ENCODE measurements around the gene CALB2. TPM values are rescaled to one million over a fixed set of nuclear protein-coding genes. Genes with fewer than 3 reads are reported as not detected.
"Not testable (repeated sequence)": the region's sequence is repeated elsewhere in the genome, so short reads cannot be mapped to it uniquely, and the experiment has no call there.

The CALB2 gene
- polyA plus RNA-seq, 1 donor from 2014 or later: 1.1 TPM

- TF ChIP-seq POLR2AphosphoS5 (IDR thresholded peaks at IDR 0.05) (no peak), MXI1 (conservative IDR thresholded peaks at IDR 0.05; ENCODE audit: poor library complexity, severe bottlenecking) (no peak), RAD21 (conservative IDR thresholded peaks at IDR 0.05) (no peak), EZH2 (IDR thresholded peaks at IDR 0.05; ENCODE audit: borderline replicate concordance, insufficient read depth, low read length, poor library complexity, severe bottlenecking) (no peak), SMC3 (conservative IDR thresholded peaks at IDR 0.05; ENCODE audit: poor library complexity) (no peak), EP300 (conservative IDR thresholded peaks at IDR 0.05; ENCODE audit: poor library complexity, severe bottlenecking) (no peak), TAF1 (IDR thresholded peaks at IDR 0.05; ENCODE audit: low read depth) (no peak), REST (IDR thresholded peaks at IDR 0.05; ENCODE audit: borderline replicate concordance) (no peak)
- TF ChIP-seq, protein P1, sequence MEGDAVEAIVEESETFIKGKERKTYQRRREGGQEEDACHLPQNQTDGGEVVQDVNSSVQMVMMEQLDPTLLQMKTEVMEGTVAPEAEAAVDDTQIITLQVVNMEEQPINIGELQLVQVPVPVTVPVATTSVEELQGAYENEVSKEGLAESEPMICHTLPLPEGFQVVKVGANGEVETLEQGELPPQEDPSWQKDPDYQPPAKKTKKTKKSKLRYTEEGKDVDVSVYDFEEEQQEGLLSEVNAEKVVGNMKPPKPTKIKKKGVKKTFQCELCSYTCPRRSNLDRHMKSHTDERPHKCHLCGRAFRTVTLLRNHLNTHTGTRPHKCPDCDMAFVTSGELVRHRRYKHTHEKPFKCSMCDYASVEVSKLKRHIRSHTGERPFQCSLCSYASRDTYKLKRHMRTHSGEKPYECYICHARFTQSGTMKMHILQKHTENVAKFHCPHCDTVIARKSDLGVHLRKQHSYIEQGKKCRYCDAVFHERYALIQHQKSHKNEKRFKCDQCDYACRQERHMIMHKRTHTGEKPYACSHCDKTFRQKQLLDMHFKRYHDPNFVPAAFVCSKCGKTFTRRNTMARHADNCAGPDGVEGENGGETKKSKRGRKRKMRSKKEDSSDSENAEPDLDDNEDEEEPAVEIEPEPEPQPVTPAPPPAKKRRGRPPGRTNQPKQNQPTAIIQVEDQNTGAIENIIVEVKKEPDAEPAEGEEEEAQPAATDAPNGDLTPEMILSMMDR (IDR thresholded peaks at IDR 0.05; ENCODE audit: poor library complexity, severe bottlenecking): no peak
- no peaks in the 10 kb centered on the region for H3K9me3 ChIP-seq (ENCODE audit: low read length)
- no peak overlapping the region for H3K4me2 ChIP-seq (ENCODE audit: low read length)
- peak overlapping the region; percentile 26 for H3K27ac ChIP-seq (ENCODE audit: low read length)
- H3K79me2 ChIP-seq (replicated peaks; ENCODE audit: insufficient read depth, low read length): no peaks in the 10 kb centered on the region
- H4K20me1 ChIP-seq (ENCODE audit: insufficient read depth): no peaks in the 10 kb centered on the region
- no peaks in the 10 kb centered on the region for H3K36me3 ChIP-seq (ENCODE audit: insufficient read depth, low read length)
- H3K9ac ChIP-seq (ENCODE audit: low read length): no peak overlapping the region
- no peaks in the 10 kb centered on the region for H3K9me2 ChIP-seq (ENCODE audit: insufficient read depth, low read length)
- H3K27me3 ChIP-seq (ENCODE audit: insufficient read depth, low read depth, low read length): peaks cover 7% of the 10 kb centered on the region
- H3K4me3 ChIP-seq (ENCODE audit: low read length): no peak overlapping the region
- no peaks in the 10 kb centered on the region for H3F3A ChIP-seq (ENCODE audit: insufficient read depth, low read length, poor library complexity, severe bottlenecking)
- H2AFZ ChIP-seq (ENCODE audit: low read depth, low read length): no peak overlapping the region
Measured at GRCh38 chr16:71354156-71354555, 4.4 kb upstream of the CALB2 start.

- no peaks in the 10 kb centered on the region for H3F3A ChIP-seq (ENCODE audit: insufficient read depth, low read length, poor library complexity, severe bottlenecking)
- H3K79me2 ChIP-seq (replicated peaks; ENCODE audit: insufficient read depth, low read length): no peaks in the 10 kb centered on the region
- H4K20me1 ChIP-seq (ENCODE audit: insufficient read depth): no peaks in the 10 kb centered on the region
- no peak overlapping the region for H3K4me2 ChIP-seq (ENCODE audit: low read length)
- H3K9me3 ChIP-seq (ENCODE audit: low read length): no peaks in the 10 kb centered on the region
- no peak for TF ChIP-seq REST (IDR thresholded peaks at IDR 0.05; ENCODE audit: borderline replicate concordance)
- TF ChIP-seq POLR2AphosphoS5 (IDR thresholded peaks at IDR 0.05): no peak
- TF ChIP-seq SMC3 (conservative IDR thresholded peaks at IDR 0.05; ENCODE audit: poor library complexity): no peak
- no peak for TF ChIP-seq TAF1 (IDR thresholded peaks at IDR 0.05; ENCODE audit: low read depth)
- no peak for TF ChIP-seq RAD21 (conservative IDR thresholded peaks at IDR 0.05)
- no peak for TF ChIP-seq EP300 (conservative IDR thresholded peaks at IDR 0.05; ENCODE audit: poor library complexity, severe bottlenecking)
- TF ChIP-seq EZH2 (IDR thresholded peaks at IDR 0.05; ENCODE audit: borderline replicate concordance, insufficient read depth, low read length, poor library complexity, severe bottlenecking): no peak
- no peak for TF ChIP-seq MXI1 (conservative IDR thresholded peaks at IDR 0.05; ENCODE audit: poor library complexity, severe bottlenecking)
- TF ChIP-seq, protein P1 (IDR thresholded peaks at IDR 0.05; ENCODE audit: poor library complexity, severe bottlenecking): no peak
- no peak overlapping the region for H3K9ac ChIP-seq (ENCODE audit: low read length)
- no peak overlapping the region for H3K4me3 ChIP-seq (ENCODE audit: low read length)
- H3K27me3 ChIP-seq (ENCODE audit: insufficient read depth, low read depth, low read length): peaks cover 17% of the 10 kb centered on the region
- H2AFZ ChIP-seq (ENCODE audit: low read depth, low read length): no peak overlapping the region
- no peaks in the 10 kb centered on the region for H3K9me2 ChIP-seq (ENCODE audit: insufficient read depth, low read length)
- H3K36me3 ChIP-seq (ENCODE audit: insufficient read depth, low read length): no peaks in the 10 kb centered on the region
- no peak overlapping the region for H3K27ac ChIP-seq (ENCODE audit: low read length)
Measured at GRCh38 chr16:71356051-71356740, 2.3 kb upstream of the CALB2 start.

- H3K9ac ChIP-seq (ENCODE audit: low read length); H4K20me1 ChIP-seq (ENCODE audit: insufficient read depth); H3K36me3 ChIP-seq (ENCODE audit: insufficient read depth, low read length); H3K4me3 ChIP-seq (ENCODE audit: low read length); H3K9me3 ChIP-seq (ENCODE audit: low read length); H3F3A ChIP-seq (ENCODE audit: insufficient read depth, low read length, poor library complexity, severe bottlenecking); H3K79me2 ChIP-seq (replicated peaks; ENCODE audit: insufficient read depth, low read length); H3K4me2 ChIP-seq (ENCODE audit: low read length); H3K9me2 ChIP-seq (ENCODE audit: insufficient read depth, low read length); H2AFZ ChIP-seq (ENCODE audit: low read depth, low read length); H3K27ac ChIP-seq (ENCODE audit: low read length): not testable (repeated sequence)
- H3K27me3 ChIP-seq (ENCODE audit: insufficient read depth, low read depth, low read length): peaks cover 17% of the 10 kb centered on the region
Measured at GRCh38 chr16:71356936-71357335, 1.6 kb upstream of the CALB2 start.

Data from neural cell (in vitro differentiated cells).